ENCODE measurements around the gene SLAMF6. TPM values are rescaled to one million over a fixed set of nuclear protein-coding genes. Genes with fewer than 3 reads are reported as not detected.

Gene SLAMF6
- total RNA-seq, 6 experiments from 2014 or later: 0.26 to 1.1 (median 0.69) TPM

DNA sequence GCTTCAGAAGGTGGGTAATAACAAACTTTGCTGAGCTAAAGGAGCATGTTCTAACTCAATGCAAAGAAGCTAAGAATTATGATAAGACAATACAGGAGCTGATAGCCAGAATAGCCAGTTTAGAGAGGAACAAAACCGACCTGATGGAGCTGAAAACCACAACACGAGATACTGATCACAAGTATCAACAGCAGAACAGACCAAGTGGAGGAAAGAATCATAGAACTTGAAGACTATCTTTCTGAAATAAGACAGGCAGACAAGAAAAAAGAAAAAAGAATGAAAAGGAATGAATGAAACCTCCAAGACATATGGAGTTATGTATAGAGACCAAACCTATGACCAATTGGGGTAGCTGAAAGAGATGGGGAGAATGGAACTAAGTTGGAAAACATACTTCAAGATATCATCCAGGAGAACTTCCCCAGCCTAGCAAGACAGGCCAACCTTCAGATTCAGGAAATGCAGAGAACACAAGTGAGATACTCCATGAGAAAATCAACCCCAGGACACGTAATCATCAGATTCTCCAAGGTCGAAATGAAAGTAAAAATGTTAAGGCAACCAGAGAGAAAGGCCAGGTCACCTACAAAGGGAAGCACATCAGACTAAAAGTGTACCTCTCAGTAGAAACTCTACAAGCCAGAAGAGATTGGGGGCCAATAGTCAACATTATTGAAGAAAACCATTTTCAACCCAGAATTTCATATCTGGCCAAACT, 35.8 kb upstream of the SLAMF6 start:
- intact Hi-C loops (cut with DNase I): no loop called here
- WGBS (ENCODE audit: insufficient coverage, low coverage, low lambda C conversion rate, missing lambda C conversion rate): 64% methylated on average over 4 of the region's 4 CpGs
- DNase-seq: no peak
- Histone ChIP-seq H3K4me3 (no peak overlapping the region), H3K36me3 (no peaks in the 10 kb centered on the region), H3K9me3 (no peaks in the 10 kb centered on the region), H3K27me3 (no peaks in the 10 kb centered on the region), H3K4me1 (no peaks in the 10 kb centered on the region), H3K27ac (no peak overlapping the region)
- TF ChIP-seq POLR2A (IDR thresholded peaks at IDR 0.05) (no peak), CTCF (IDR thresholded peaks at IDR 0.05) (no peak)
- ATAC-seq: no peak

DNA sequence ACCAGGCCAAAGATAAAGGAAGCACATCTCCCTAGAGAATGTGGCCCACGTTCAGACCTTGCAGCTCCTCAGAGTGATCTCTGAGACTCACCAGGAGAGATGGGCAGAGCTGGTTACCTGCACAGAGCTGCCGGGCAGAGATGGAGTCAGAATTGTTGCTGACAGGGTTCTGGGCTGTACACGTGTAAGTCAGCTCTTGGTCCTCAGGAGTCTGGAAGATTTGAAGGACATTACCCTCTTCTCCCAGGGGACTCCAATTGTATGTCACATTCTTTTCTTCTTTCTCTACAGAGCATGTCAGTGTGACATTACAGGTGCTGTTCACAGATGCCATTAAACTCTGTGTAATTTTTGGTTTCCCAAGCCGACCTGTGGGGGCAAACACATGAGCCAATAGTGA, 30.7 kb upstream of the SLAMF6 start:
- no peaks in the 10 kb centered on the region for H3K9me3 ChIP-seq
- DNase-seq (no peak), ATAC-seq (no peak)
- intact Hi-C loops (cut with DNase I): no loop called here
- 76% methylated on average over 2 of the region's 4 CpGs for WGBS (ENCODE audit: insufficient coverage, low coverage, low lambda C conversion rate, missing lambda C conversion rate)
- H3K4me3 ChIP-seq: no peak overlapping the region
- H3K36me3 ChIP-seq: no peaks in the 10 kb centered on the region
- TF ChIP-seq POLR2A (IDR thresholded peaks at IDR 0.05) (no peak), CTCF (IDR thresholded peaks at IDR 0.05) (no peak)
- H3K4me1 ChIP-seq: no peaks in the 10 kb centered on the region
- H3K27ac ChIP-seq: no peak overlapping the region
- H3K27me3 ChIP-seq: no peaks in the 10 kb centered on the region

- no peaks in the 10 kb centered on the region for H3K4me1 ChIP-seq
- TF ChIP-seq CTCF (IDR thresholded peaks at IDR 0.05) (no peak), POLR2A (IDR thresholded peaks at IDR 0.05) (no peak)
- DNase-seq (no peak), ATAC-seq (no peak)
- H3K27me3 ChIP-seq: no peaks in the 10 kb centered on the region
- intact Hi-C loops (cut with DNase I): no loop called here
- H3K36me3 ChIP-seq: no peaks in the 10 kb centered on the region
- no peak overlapping the region for H3K27ac ChIP-seq
- H3K4me3 ChIP-seq: no peak overlapping the region
- 68% methylated on average over 2 of the region's 2 CpGs for WGBS (ENCODE audit: insufficient coverage, low coverage, low lambda C conversion rate, missing lambda C conversion rate)
- no peaks in the 10 kb centered on the region for H3K9me3 ChIP-seq
Observed at GRCh38 chr1:160552425-160552824, 29.4 kb upstream of the SLAMF6 start.

- ATAC-seq (peak; percentile 18 to 42 (median 35)), DNase-seq (no peak)
- Histone ChIP-seq H3K4me1 (no peaks in the 10 kb centered on the region), H3K4me3 (no peak overlapping the region), H3K27me3 (no peaks in the 10 kb centered on the region), H3K9me3 (no peaks in the 10 kb centered on the region), H3K27ac (no peak overlapping the region), H3K36me3 (no peaks in the 10 kb centered on the region)
- TF ChIP-seq POLR2A (IDR thresholded peaks at IDR 0.05) (no peak), CTCF (IDR thresholded peaks at IDR 0.05) (peak in 1 of 4 donors; percentile 28)
- intact Hi-C loops (cut with DNase I): no loop called here
- WGBS (ENCODE audit: insufficient coverage, low coverage, low lambda C conversion rate, missing lambda C conversion rate): 40% methylated on average over 1 of the region's 6 CpGs
Observed at GRCh38 chr1:160550572-160551034, 27.5 kb upstream of the SLAMF6 start.

All from right lobe of liver (tissue), 6 donors.